ENCODE results near the gene PARVA. TPM values are rescaled to one million over a fixed set of nuclear protein-coding genes. Genes with fewer than 3 reads are reported as not detected.
A peak's percentile ranks its signal among the peaks of the same experiment; 100 is the strongest.

PARVA gene
- total and polyA plus RNA-seq, 2 of the 4 experiments (the other 2 are of a cell fraction) = 65.2 to 80.2 TPM

- Histone ChIP-seq H4K8ac (ENCODE audit: low read depth in 2 of 2, low read length in 2 of 2) (peak overlapping the region; percentile 9 to 67; a peak in 3 of 4 replicates), H2AK5ac (ENCODE audit: low read depth, low read length) (no peak overlapping the region; the same call in 1 of the 2 replicates), H3K27me3 (ENCODE audit: control insufficient read depth, insufficient read depth, low read length) (no peaks in the 10 kb centered on the region), H3K18ac (ENCODE audit: low read depth, low read length) (peak overlapping the region; percentile 25), H3K79me1 (ENCODE audit: low read depth in 1 of 2, low read length in 2 of 2) (no peaks in the 10 kb centered on the region), H3K27ac (ENCODE audit: insufficient read depth, low read length) (peak overlapping the region; percentile 82), H3K56ac (ENCODE audit: extremely low read depth, insufficient read depth, low read length) (peak overlapping the region; percentile 49; the same call in 1 of the 2 replicates), H3K23ac (ENCODE audit: low read depth, low read length) (peak overlapping the region; percentile 71), H3K14ac (replicated peaks; ENCODE audit: low read depth, low read length) (peak overlapping the region; percentile 55; the same call in 1 of the 2 replicates), H4K20me1 (ENCODE audit: insufficient read depth, low read length) (no peaks in the 10 kb centered on the region), H3K4ac (ENCODE audit: low read depth, low read length) (peak overlapping the region; percentile 85), H3K9me1 (ENCODE audit: insufficient read depth, low read length) (peaks cover 4% of the 10 kb centered on the region; the same call in 1 of the 2 replicates), H4K5ac (ENCODE audit: low read depth, low read length) (peak overlapping the region; percentile 4), H3K9me3 (ENCODE audit: control insufficient read depth, insufficient read depth, low read length) (no peaks in the 10 kb centered on the region), H2BK5ac (ENCODE audit: low read depth, low read length, poor library complexity, severe bottlenecking) (peak overlapping the region; percentile 86), H3K4me2 (ENCODE audit: low read depth, low read length) (peak overlapping the region; percentile 26), H3K36me3 (ENCODE audit: control insufficient read depth, insufficient read depth, low read length) (no peaks in the 10 kb centered on the region), H4K91ac (ENCODE audit: insufficient read depth, low read depth, low read length) (peak overlapping the region; percentile 90), H2BK15ac (ENCODE audit: low read depth, low read length) (peak overlapping the region; percentile 56; the same call in 2 of the 3 replicates), H3K4me1 (ENCODE audit: control insufficient read depth, insufficient read depth, low read length) (peaks cover 14% of the 10 kb centered on the region), H2AFZ (replicated peaks; ENCODE audit: low read length, poor library complexity) (peak overlapping the region; percentile 85), H2BK20ac (ENCODE audit: low read depth, low read length) (peak overlapping the region; percentile 89), H3K9ac (ENCODE audit: low read depth, low read length) (peak overlapping the region; percentile 11), H2BK120ac (ENCODE audit: low read depth, low read length) (peak overlapping the region; percentile 89), H3K4me3 (ENCODE audit: insufficient read depth, low read depth, low read length) (no peak overlapping the region), H2AK9ac (replicated peaks; ENCODE audit: low read depth, low read length, poor library complexity) (no peak overlapping the region)
- BruUV-seq (replicated peaks) = no TSS peak
- dilution Hi-C loops (cut with HindIII; ENCODE audit: low sequenced_read_pairs, unreplicated experiment) (no loop called here), intact Hi-C loops (cut with micrococcal nuclease) (loop anchor here (5.0 kb wide), 1 partner anchor 115 kb away; the partner anchor contains the start of gene TEAD1), in situ Hi-C loops (cut with MboI; ENCODE audit: low sequenced_read_pairs) (no loop called here)
- peak; percentile 79 for ATAC-seq (ENCODE audit: low read depth)
- ChIA-PET POLR2A (ENCODE audit: unreplicated experiment) (interaction anchor here (0.6 kb wide), 1 partner anchor 146 kb away, joined by 4 read pairs; no protein-coding TSS in a partner anchor), CTCF (interaction anchor here (0.6 to 1.1 kb wide), 2 partner anchors 59 to 332 kb away, joined by 3 read pairs; no protein-coding TSS in a partner anchor)
- DNase-seq = peak; percentile 96
- 0% methylated on average over 3 of the region's 6 CpGs; no CpG with 5 or more reads in 1 of the 2 experiments for WGBS, 2 experiments (ENCODE audit: extremely low coverage in 2 of 2, insufficient read length in 1 of 2)
- TF ChIP-seq SMC3 (IDR thresholded peaks at IDR 0.05; ENCODE audit: low read depth, low read length) (peak; percentile 9; the same call in 1 of the 2 replicates), BHLHE40 (IDR thresholded peaks at IDR 0.05; ENCODE audit: low read depth, low read length) (peak; percentile 62; the same call in 1 of the 2 replicates), RCOR1 (IDR thresholded peaks at IDR 0.05; ENCODE audit: insufficient replicate concordance, low read length) (peak; percentile 42), MAZ (IDR thresholded peaks at IDR 0.05; ENCODE audit: borderline replicate concordance, low read depth, low read length) (peak; percentile 15; the same call in 1 of the 2 replicates), CEBPB (IDR thresholded peaks at IDR 0.05; ENCODE audit: low read depth, low read length) (peak; percentile 80), RAD21 (IDR thresholded peaks at IDR 0.05; ENCODE audit: low read length) (peak; percentile 30; the same call in 1 of the 2 replicates), MXI1 (IDR thresholded peaks at IDR 0.05; ENCODE audit: borderline replicate concordance, low read depth, low read length) (peak; percentile 31; the same call in 1 of the 2 replicates), NFE2L2 (IDR thresholded peaks at IDR 0.05; ENCODE audit: low read depth, low read length) (no peak; the same call in 1 of the 2 replicates), USF2 (IDR thresholded peaks at IDR 0.05; ENCODE audit: low read depth, low read length) (no peak), POLR2A (IDR thresholded peaks at IDR 0.05; ENCODE audit: low read depth, low read length) (no peak), FOS (IDR thresholded peaks at IDR 0.05; ENCODE audit: low read depth, low read length) (no peak)
These were observed 179.5 kb downstream of the PARVA start for GRCh38 chr11:12556788-12557384.
